ENCODE data around the gene MFSD6L. TPM values are rescaled to one million over a fixed set of nuclear protein-coding genes. Genes with fewer than 3 reads are reported as not detected.

MFSD6L gene
- total RNA-seq, 1 donor from 2014 or later = not detected

GRCh38 chr17:8797621-8798175 is 1.5 kb downstream of the MFSD6L start:
- DNase-seq (ENCODE audit: low spot score) = no peak
- intact Hi-C loops (cut with DNase I) = no loop called here

DNA sequence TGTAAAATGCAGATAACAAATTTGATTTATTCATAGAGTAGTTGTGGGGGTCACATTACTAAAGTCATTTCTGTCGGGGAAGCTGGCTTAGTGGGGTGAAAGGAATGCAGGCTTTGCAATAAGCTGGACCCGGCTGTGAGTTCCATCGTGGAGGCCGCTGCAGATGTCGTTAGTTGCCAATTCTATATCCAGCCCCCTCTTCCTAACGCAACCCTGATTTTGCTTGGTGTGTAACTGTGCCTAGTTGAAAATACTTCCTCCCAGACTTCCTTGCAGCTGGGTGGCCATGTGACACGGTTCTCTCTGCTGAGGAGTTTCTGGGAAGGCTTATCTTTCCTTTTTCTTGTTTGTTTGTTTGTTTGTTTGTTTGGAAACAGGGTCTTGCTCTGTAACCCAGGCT is 4.5 kb downstream of the MFSD6L start:
- intact Hi-C loops (cut with DNase I) = no loop called here
- DNase-seq (ENCODE audit: low spot score) = no peak

GRCh38 chr17:8793649-8794048 is 5.5 kb downstream of the MFSD6L start:
- intact Hi-C loops (cut with DNase I) = no loop called here
- DNase-seq (ENCODE audit: low spot score) = no peak

- DNase-seq (ENCODE audit: low spot score) = no peak
- intact Hi-C loops (cut with DNase I) = no loop called here
These were observed 6.5 kb downstream of the MFSD6L start for GRCh38 chr17:8792646-8793045.

DNA sequence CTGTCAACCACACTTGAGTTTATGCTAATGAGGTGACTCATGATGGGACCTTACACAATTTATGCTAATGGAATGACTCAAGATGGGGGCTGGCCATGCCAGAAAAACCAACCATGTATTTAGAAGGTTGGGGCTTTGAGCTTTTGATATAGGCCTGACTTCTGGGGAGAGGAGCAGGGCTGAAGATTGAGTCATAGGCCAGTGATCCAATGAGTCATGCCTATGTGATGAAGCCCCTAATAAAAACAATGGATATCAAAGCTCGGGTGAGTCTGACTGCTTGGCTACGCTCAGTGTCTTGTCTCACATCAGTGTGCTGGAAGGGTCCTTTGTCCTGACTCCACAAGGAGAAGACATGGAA is 7.3 kb downstream of the MFSD6L start:
- no peak for DNase-seq (ENCODE audit: low spot score)
- intact Hi-C loops (cut with DNase I) = no loop called here

DNA sequence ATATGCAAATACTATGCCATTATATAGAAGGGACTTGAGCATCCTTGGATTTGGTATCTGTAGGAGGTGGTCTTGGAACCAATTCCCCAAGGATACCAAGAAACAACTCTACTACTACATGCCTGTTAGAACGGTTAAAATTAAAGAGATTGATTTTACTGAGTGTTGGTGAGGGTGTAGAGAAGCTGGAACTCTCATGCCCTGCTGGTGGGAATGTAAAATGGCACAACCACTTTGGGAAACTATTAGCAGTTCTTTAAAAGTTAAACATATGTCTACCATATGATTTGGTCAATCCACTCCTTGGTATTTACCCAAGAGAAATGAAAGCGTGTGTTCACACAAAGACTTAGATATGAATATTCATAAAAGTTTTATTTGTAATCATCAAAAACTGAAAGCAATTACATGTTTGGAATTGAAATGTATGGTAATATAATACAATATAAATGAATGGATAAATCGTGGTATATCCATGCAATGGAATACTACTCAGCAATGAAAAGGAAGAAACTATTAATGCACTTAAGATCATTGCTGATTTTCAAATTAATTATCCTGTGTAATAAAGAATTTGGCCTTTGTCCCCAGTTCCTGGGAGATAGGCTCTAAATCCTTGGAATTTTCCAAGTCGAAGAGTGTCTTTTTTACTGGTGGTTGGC is 7.8 kb downstream of the MFSD6L start:
- no peak for DNase-seq (ENCODE audit: low spot score)
- intact Hi-C loops (cut with DNase I) = no loop called here

DNA sequence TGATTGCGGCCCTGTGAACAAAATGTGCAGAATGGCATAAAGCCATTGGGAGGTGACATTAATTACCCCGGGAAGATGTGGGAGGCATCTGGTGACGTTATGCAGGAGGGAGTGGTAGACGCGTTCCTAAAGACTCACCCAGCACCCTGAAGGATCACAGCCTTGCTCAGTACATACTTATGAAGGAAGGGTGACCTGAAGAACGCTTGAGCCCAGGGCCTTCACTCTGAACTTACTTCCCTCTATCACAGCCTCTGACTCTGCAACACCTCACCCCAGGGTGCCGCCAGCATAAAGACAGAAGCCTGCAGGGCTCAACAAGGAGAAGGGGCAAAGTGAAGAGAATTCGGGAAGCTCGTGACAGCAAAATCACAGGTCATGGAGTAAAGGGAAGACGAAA is 9.4 kb downstream of the MFSD6L start:
- intact Hi-C loops (cut with DNase I) = loop anchor here (5.0 kb wide), 2 partner anchors 37 to 103 kb away; no protein-coding TSS in a partner anchor
- no peak for DNase-seq (ENCODE audit: low spot score)

DNA sequence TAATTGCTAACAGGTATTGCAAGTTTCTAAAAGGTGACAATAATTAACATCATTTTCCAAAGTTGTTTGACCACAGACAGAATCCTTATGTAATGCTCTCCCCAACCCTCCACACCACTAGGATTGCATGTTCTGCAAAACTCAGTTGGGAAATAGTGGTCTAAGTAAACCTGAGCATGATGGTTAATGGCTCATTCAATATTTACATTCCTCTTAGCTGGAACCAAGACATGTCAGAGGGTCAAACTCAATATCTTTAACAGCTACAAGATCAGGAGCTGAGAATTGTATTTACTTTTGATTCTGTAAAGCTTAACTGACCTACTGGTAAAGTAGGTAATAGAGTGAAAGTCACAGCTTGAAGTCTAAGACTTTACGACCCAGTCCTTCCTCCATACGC is 10.2 kb downstream of the MFSD6L start:
- DNase-seq (ENCODE audit: low spot score) = no peak
- intact Hi-C loops (cut with DNase I) = loop anchor here (5.0 kb wide), 2 partner anchors 37 to 103 kb away; no protein-coding TSS in a partner anchor

DNA sequence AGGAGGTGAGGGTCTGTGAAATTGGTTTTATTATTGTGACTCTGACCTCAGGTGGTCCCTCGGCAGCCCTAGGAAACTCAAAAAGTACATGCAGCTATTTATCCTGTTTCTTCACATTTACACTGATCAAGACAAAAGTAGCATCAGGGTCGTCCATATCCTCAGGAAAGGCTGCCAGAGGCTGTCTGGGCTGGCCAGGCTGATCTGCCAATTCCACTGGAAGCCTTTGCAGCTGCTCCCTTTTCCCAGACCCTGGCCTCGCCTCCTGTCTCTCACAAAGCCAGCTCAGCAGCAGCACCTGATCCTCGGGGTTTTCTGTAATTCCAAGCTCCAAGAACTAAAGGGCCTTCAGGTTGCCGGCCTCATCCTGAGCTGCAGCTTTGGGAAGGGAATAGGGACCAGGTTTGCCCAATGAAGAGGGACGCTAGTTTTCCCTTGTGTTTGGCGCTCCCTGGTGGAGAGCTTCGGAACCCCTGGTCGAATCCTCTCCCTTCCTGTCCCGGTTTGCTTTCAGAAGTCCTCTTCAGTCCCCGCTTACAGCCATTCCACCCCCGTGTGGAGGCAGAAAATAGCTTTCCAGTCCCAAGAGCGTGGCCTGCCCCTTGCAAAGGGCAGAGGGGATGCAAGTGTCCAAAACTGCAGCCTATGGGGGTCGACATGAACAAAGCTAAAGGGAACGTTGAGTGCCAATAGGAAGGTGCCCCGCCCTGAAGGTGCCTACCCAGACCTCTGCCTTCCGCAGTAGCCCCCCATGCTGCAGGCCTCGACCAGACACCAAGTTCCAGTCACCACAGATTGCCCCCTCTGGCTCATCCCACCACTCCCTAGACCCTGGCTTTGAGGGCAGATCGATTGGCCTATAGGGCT is 13.4 kb downstream of the MFSD6L start:
- DNase-seq (ENCODE audit: low spot score) = peak; percentile 89
- intact Hi-C loops (cut with DNase I) = loop anchor here (2.0 to 5.0 kb wide), 3 partner anchors 33 to 375 kb away; no protein-coding TSS in a partner anchor

DNA sequence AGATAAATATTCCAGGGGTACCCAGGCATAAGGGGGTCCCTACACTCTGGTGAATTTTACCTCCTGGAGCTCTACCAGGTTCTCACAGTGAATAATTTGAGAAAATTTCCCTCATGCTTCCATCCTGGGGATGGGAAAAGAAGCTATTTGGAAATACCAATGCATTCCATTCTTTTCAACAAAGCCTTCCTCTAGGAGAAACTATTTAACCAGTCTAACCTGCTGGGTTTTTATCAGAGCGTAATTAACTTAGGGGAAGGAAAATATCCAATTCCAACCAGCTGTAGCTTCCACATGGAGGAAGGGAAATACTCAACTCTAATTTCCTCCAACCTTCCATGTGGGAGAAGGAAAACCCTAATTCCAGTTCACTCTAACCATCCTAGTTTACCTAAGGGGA is 17.0 kb downstream of the MFSD6L start:
- intact Hi-C loops (cut with DNase I) = no loop called here
- DNase-seq (ENCODE audit: low spot score) = no peak

DNA sequence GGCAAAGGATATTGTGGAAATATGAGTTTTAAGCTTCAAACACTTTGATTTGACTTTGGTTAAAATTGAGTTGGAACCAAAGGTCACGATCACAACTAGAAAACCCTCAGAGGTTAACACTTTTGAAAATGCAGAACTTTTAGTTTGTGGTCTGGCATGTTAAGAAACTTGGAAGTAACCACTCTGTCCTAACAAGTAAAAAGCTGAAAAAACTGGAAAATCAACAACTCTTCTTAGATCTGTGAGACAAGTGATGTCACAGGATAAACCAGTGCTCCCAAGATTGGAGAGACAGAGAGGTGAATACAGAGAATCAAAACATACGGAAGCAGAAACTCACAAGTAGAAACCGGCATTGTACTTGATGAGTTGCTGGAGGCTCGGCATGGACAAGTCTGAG is 17.4 kb downstream of the MFSD6L start:
- DNase-seq (ENCODE audit: low spot score) = no peak
- intact Hi-C loops (cut with DNase I) = no loop called here

DNA sequence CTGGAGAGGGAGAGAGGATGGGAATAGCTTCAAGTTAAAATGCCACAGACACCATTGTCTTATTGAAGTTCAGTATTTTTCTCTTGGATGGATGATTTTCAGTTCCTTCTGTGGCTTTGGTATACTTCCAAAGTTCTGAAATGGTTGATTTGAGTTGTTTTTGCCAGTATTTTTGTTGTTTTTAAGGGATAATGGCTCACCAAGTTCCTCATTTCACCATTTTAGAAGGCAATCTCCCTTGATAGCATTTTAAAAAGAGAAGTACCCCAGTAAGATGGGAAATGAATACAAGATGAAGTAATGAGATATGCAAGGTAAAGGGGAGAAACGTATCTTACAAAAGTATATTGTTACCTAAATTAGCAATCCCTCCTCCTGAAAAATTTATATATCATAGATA is 22.3 kb downstream of the MFSD6L start:
- intact Hi-C loops (cut with DNase I) = no loop called here
- no peak for DNase-seq (ENCODE audit: low spot score)

GRCh38 chr17:8776248-8776647 is 22.9 kb downstream of the MFSD6L start:
- intact Hi-C loops (cut with DNase I) = no loop called here
- no peak for DNase-seq (ENCODE audit: low spot score)

DNA sequence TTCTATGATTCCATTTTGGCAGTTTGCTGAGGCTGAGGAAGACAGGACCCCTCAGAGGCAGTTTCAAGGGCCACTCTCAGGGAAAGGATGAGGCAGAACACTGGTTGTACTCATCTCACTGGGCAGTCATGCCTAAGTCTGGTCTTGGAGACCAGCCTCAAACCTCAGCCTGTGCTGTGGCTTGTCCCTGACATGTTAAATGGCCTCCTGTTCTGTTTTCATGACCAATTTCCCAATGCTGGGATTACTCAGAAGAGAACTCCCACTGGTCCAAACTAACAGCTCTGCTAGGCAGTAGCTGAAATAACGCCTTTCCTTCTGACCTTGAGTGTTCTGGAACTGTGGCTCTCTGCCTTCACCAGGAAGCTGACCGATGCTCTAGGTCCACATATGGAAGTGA is 32.4 kb downstream of the MFSD6L start:
- intact Hi-C loops (cut with DNase I) = no loop called here
- DNase-seq (ENCODE audit: low spot score) = no peak

DNA sequence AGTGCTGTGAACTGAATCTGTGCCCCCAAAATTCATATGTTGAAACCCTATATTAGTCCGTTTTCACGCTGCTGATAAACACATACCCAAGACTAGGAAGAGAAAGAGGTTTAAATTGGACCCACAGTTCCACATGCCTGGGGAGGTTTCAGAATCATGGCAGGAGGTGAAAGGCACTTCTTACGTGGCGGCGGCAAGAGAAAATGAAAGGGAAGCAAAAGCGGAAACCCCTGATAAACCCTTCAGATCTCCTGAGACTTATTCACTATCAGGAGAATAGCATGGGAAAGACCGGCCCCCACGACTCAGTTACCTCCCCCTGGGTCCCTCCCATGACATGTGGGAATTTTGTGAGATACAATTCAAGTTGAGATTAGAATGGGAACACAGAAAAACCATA is 37.2 kb downstream of the MFSD6L start:
- intact Hi-C loops (cut with DNase I) = no loop called here
- DNase-seq (ENCODE audit: low spot score) = no peak

DNA sequence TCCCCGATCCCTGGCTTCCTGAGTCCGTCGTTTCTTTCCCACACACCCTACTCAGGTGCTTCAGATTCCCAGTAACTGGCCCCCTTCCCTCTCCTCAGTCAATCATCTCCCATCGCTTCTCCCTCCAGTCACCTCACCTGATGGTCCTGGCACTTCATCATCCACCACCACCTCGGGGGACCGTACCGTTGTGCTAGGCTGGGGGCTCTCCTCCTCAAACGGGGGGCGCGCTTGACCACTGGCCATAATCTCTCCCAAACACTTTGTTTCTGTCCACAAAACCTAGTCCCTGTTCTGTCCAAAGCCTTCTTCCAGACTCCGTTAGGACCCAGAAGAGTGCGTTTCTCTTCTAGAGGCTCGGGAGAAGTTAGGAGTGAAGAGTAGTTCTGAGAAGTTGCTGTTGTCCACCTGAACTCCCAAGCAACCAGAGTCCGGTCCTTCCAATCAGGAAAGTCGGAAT is 41.0 kb downstream of the MFSD6L start, which contains the start of gene SPDYE4:
SPDYE4 (minus strand) TSS at position 410 of the 460 bp plus-strand sequence; CDS start at position 246, 164 bp downstream.
- no peak for DNase-seq (ENCODE audit: low spot score)
- intact Hi-C loops (cut with DNase I) = no loop called here

DNA sequence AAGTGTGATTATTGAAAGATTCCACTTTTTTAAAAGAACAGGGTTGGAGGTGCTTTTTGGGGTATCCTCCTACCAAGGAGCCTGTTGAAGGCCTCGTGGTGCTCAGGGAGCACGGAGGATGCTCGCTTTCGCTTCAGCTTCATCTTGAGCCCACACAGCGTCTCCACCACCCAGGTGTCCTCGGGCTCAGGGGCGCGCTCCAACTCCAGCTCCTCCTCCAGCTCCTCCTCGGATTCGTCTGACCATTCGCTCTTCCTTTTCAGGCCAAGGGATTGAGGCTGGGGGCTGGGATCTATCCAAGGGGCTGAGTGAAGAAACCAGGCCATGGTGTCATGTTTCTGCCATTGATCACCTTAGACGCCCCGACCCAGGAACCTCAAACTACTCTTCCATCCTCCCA is 42.0 kb downstream of the MFSD6L start:
- no peak for DNase-seq (ENCODE audit: low spot score)
- intact Hi-C loops (cut with DNase I) = no loop called here

- intact Hi-C loops (cut with DNase I) = no loop called here
- no peak for DNase-seq (ENCODE audit: low spot score)
These were observed 43.4 kb downstream of the MFSD6L start for GRCh38 chr17:8755590-8756255.

DNA sequence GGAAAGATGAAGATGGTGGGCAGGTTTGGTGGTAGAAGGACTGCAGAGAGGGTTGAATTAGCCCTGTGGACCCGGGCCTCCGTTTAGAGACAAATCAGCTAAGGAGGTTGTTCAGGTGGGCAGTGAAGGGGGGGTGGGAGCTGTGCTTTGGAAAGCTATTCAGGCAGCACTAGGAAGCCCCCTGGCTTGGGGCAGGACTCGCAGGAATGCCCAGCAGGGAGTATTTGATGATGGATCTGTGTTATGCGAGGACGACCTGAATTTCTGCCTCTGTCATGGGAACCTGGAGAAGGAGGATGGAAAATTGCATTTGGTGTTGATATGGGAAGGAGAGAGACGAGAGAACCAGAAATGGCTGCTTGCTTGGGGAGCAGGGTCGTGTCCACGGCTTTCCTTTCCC is 44.3 kb downstream of the MFSD6L start:
- no peak for DNase-seq (ENCODE audit: low spot score)
- intact Hi-C loops (cut with DNase I) = loop anchor here (5.0 kb wide), 1 partner anchor 32 kb away; no protein-coding TSS in a partner anchor

GRCh38 chr17:8753976-8754440 is 45.2 kb downstream of the MFSD6L start:
- intact Hi-C loops (cut with DNase I) = loop anchor here (5.0 kb wide), 1 partner anchor 33 kb away; no protein-coding TSS in a partner anchor
- DNase-seq (ENCODE audit: low spot score) = no peak

All from cardiac septum (tissue), 1 donor.